HG02870 (cell line): ENCODE data around the gene CASKIN2.

ENCODE experiments used
- ATAC-seq: cut with Tn5 transposase; IDR thresholded peaks from one replicate; pipeline ENCODE4 v1.9.1; 2021; ENCODE audit warnings: mild to moderate bottlenecking, moderate library complexity; ENCODE audit not compliant: unreplicated experiment

The CASKIN2 gene

GRCh38 chr17:75507733-75508719, 7.3 kb downstream of the CASKIN2 start:
- ATAC-seq = no peak

GRCh38 chr17:75506888-75507287, 8.4 kb downstream of the CASKIN2 start:
- no peak for ATAC-seq

GRCh38 chr17:75506134-75506533, 9.2 kb downstream of the CASKIN2 start:
- ATAC-seq = no peak

DNA sequence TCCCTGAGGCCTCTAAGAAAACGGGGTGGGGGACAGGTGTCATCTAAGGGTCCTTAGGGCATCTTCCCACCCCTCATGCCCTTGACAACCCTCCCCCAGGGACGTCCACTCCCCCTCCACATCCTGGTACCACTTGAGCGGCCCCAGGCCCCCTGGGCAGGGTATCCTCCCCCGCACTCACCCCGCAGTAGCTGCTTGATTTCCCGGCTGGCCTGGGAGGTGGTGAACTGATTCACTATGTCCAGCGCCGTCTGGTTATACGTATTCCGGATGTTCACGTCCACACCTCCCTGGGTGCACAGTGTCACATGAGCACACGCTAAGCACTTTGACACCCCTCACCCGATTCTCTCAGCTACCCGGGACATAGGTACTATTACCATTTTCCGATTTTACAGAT, 9.7 kb downstream of the CASKIN2 start:
- no peak for ATAC-seq

GRCh38 chr17:75505152-75505409, 10.3 kb downstream of the CASKIN2 start:
- ATAC-seq = no peak

DNA sequence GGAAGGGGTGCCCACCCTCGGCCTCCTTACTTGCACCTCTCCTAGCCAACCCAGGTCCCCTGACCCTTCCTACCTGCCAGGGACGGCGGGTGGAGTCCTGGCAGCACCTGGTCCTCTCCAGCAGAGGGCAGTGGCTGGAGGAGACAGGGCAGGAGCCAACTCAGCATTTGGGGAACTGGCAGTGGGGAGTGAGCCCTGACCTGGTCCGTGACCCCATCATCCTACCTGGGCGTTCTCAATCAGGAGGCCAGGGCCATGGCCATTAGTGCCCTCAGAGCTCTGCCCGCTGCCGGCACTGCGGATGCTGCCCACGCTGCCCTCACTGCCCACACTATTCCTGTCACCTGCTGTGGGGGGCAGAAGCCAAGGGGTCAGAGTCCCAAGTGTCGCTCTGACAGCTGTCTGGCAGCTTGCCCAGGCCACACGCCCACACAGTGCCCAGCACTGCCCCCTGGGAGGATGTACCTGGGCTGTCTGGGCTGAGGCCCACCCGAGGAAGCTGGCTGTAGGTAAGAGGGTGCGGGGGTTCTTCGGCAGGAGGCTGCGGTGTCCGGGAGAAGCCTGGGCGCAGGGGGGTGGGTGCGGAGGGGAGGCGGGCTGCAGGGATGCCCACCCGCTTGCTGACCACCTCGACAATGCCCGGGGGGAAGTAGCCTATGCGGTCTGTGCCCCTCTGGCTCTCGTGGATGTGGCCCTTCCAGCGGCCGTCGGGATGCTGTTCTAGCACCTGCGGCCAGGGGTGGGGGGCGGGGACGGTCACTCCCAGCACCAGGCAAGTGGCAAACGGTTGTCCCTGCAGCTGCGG, 10.8 kb downstream of the CASKIN2 start:
- no peak for ATAC-seq

DNA sequence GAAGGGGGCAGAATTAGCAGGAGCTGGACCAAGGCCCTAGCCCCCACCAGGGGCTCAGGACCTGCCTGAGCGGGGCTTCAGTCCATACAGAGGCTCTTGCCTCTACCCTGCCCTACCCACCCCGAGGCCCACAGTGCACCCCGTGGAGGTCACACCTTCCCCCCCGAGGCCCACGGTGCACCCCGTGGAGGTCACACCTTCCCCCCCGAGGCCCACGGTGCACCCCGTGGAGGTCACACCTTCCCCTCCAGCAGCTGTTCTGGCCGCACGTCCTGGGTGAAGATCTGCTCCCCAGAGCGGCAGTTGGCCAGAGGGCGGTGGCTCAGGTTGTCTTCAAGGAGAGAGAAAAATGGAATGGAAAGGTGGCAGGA, 11.4 kb downstream of the CASKIN2 start:
- ATAC-seq = no peak

DNA sequence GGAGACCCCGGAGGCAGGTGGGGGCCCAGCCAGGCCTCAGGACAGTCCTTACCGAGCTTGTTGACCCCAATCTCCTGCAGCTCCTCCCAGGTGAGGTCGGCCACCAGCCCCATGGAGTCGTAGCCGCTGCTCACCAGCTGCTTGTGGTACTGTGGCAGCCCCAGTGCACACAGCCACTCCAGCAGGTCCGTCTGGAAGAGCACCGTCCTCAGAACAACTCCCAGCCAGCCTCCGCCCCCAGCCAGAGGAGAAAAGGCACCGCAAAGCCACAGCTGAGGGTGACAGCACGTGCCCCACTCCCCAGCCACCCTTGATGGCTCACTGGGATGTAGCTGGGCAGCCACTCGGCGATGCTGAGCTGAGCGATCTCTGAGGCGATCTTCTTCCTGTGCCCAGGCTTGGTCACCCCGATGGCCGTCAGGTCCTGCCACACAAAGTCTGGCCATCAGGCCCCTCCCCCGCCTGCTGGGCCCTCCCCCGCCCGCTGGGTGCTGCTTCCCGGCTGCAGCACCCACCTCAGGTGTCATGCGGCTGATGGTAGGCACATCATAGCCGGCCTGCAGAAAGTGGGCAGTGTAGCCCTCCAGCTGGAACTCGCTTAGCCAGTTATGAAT, 11.9 kb downstream of the CASKIN2 start:
- no peak for ATAC-seq

DNA sequence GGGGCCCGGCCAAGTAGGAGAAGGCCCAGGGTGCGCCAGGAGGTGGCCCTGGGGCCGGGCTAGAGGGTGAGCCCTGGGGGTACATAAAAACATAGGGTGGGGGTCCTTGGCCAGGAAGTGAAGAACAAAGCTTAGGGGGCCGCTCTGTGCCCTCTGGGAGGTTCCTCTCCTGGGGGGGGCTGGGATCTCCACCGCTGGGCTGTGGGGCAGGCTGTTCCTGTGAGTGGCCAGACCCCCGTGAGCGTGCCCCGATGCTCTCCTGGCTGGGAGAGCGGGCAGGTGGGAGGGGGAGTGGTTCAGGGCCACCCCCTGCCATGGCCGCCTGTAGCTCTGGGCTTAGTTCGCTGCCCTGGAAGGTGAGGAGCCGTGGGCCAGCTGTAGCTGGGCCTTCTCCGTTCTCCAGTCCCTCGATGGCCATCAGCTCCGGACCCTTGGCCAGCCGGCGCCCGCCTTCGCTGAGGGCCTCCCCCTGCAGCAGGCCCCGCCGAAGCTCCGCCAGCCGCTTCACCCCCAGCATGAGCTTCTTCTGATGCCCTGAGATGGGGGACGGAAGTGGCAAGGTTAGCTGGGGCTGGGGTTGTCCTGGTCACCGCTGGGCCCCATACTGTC, 12.5 kb downstream of the CASKIN2 start:
- ATAC-seq = no peak

DNA sequence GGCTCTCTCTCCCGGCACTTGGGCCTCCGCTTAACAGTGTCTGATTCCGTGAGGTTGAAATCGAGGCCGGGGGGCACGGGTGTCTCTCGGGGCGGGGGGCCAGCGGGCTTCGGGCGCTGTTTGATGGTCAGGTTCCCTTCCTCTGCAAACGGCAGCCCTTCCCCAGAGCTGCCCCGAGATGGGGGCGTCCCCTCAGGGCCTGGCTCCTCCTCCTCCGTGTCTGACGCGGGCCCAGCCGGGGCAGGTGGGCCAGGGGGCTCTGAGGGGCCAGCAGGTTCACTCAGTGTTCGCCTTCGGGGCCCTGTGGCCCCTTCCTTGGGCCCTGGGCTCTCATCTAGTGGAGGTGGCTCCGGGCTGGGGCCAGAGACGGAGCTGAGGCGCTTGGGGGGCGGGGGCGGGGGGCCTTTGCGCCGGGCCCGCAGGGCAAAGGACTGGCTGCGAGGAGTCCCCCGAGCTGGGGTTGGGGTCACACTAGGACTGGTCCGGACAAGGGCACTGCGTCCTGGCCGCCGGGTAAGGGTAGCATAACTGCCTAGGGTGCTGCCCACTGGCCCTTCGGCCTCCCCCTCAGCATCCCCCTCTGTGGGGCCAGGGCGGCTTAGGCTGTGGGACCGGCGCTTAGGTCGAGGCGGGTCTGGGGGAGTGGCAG, 13.1 kb downstream of the CASKIN2 start:
- no peak for ATAC-seq

GRCh38 chr17:75501378-75502071, 13.8 kb downstream of the CASKIN2 start:
- no peak for ATAC-seq

DNA sequence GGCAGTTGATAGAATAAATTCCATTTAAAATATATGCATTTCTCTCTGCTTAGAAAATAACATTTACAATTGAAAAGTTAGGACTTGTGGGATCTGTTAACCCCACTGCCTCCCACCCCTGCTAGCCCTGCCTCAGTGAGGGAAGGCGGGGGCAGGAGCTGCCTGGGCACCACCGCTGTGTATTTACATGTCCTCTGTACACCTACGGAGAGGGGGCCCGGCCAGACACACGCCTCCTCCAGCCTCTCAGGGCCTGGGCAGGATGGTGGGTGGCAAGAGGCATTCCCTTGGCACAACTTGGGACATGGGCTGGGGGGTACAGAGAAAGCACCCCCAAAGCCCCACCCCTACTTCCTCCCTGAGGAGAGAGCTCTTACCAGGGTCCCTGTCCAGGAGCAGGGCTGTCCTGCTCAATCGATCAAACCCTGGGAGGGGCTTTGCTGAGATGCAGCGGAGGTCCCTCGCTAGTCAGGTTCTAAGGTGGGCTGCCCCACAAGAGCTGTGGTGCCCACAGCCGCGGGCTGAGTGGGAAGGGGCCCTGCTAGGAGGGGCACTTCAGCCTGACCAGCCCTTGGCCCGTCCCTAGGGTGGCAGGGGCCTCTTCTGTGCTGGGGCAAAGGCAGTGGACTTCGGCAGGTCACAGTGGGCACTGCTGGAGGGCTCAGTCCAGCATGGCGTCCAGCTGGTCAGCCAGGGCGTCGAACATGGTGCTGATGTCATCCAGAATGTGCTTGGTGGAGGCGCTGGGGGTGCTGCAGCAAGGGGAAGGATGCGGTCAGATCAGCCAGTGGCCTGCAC, 14.7 kb downstream of the CASKIN2 start:
- no peak for ATAC-seq

DNA sequence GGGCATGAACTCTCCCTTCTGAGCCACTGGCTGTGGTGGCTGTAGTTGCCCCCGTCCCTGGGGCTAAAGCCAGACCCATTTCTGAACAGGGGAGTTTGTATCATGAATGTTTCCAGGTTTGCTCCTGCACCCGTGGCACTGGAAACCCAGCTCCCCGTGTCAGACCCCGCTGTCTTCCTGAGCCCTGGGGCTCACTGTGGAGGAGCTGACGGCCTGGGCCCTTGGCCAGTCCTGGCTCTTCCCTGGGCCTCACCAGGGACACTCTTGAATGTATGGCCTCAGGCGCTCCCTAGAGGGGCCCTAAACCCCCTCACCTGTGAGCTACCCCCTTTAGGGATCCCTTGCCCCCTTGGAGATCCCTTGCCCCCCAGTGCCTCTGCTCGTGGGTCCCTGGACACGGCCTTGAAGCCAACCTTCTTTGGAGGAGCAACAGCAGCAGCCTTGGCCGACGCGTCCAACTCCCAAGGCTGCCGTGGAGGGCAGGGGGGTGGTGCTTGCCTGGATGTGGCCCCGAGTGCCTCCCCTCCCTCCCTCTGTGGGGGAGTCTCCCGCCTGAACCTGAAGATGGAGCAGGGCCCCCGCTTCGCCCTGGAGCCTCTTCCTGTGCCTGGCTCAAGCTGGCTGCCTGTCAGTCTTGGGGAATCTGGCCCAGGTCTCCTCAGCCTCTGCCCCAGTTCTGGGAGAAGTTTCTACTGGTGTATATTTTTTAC, 15.9 kb downstream of the CASKIN2 start:
- ATAC-seq = no peak

DNA sequence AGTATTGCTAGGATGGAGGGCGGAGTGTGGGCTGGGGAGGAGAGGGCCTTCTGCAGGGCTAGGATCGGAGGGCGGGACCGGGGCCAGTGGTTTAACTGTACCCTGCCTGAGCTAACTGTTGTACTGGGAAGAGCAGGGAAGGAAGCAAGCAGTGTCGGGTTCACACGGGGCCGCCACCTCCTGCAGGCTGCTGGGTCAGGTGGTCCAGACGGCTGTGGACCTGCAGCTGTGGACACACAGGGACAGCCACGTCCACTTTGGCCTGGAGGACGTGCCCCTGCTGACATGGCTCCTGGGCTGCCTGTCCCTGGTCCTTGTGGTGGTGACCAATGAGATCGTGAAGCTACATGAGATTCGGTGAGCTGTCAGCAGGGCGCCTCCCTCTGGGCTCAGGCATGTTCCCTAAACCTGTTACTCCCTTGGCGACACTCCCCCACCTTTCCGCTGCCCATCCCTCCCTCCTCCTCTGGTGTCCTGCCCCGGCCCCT, 16.6 kb downstream of the CASKIN2 start:
- no peak for ATAC-seq

- no peak for ATAC-seq
These were observed 17.2 kb downstream of the CASKIN2 start for GRCh38 chr17:75498039-75498725.

DNA sequence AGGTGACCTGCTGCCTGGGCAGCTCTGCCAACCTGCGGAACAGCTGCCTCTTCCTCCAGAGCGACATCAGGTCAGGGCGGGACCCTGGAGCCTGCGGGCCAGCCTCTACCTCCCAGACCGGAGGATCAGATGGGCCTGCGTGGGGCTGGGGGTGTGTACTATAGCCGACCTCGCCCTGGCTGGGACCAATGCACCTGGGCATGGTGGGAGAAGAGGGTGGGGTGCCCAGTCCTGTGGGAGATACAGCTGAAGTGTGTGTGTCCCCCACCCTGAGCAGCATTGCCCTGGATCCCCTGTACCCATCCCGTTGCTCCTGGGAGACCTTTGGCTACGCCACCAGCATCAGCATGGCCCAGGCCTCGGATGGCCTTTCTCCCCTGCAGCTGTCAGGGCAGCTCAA, 19.3 kb downstream of the CASKIN2 start:
- ATAC-seq = no peak

DNA sequence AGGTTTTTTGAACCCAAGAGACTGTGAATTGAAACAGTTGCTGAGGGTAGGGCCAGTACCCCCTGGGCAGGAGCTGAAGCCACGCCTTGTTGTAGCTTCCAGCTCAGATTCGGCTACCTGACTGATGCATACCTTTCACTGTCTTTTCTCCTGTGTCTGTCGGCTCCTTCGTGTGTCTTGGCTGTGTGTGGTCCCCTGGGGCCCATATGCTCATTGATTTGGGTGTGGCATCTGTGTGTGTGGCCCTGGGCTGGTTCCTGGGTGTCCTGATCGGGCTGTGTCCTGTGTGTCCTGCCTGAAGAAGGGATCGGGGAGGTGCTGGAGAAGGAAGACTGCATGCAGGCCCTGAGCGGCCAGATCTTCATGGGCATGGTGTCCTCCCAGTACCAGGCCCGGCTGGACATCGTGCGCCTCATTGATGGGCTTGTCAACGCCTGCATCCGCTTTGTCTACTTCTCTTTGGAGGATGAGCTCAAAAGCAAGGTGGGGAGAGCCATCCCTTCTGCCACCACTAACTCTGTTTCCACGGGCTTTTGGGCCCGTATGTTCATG, 20.9 kb downstream of the CASKIN2 start:
- no peak for ATAC-seq
